Measurements from ENCODE around the gene ENGASE.
A peak's percentile ranks its signal among the peaks of the same experiment; 100 is the strongest.

Gene ENGASE

DNA sequence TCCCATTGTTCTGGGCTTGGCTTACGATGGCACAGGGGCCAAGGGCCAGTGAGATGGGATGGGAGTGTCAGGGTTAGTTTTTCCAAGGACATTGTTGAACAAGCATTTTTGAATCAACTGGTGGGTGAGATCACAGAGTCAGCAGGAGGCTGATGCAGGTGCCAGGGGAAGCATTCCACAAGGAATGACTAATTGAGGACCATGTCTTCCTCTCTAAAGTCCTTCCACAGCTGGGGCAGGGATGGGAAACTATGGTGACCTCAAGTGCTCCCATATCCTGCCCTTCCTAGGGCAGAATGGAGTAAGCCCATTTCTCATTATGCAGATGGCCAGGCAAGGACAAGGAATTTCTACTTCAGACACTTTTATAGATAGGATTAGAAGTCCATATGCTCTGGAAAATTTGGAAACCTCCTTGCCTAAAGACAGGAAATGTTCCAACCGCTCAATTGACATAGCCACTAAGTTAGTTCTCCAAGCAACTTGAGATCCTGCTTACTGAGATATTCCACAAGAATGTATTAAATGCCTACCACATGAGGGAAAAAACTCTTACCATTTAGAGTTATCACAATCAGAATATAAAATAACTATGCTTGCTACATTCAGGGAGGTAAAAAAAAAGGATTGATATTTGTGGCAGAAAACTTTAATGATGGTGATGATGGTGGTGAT lies 21.2 kb upstream of the ENGASE start:
- Mint-ChIP-seq H3K27me3 (peaks cover 23% of the 10 kb centered on the region), H3K4me1 (no peaks in the 10 kb centered on the region), H3K9me3 (peaks cover 9% of the 10 kb centered on the region), H3K36me3 (peaks cover 4% of the 10 kb centered on the region), H3K27ac (no peak overlapping the region), H3K4me3 (no peak overlapping the region)
- ATAC-seq (ENCODE audit: low read depth) (no peak), DNase-seq (ENCODE audit: low spot score in 2 of 2) (no peak)

DNA sequence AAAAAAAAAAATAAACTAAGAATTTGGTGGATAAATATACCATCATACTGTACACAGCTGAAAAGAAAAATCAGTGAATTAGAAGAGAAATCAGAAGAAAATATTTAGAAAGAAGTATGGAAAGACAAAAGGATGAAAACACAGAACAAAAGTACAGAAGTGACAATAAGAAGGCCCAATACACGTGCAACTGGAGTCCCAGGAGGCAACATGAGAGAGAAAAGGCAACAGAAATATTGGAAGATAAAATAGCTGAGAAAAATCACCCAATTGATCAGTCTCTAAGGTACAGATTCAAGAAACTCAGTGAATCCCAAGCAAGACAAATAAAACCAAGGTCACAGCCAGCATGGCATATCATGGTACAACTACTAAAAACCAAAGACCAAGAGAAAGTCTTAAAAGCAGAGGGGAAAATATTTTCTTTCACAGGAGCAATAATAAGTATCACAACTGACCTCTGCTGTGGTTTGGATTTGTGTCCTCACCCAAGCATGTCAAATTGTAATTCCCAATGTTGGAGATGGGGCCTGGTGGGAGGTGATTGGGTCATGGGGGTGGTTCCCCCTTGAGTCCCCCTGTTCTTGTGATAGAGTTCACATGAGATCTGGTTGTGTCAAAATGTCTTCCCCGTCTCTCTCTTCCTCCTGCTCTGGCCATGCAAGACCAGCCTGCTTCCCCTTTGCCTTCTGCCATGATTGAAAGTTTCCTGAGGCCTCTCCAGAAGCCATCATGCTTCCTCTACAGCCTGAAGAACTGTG lies 20.2 kb upstream of the ENGASE start:
- no peak overlapping the region for H3K27ac Mint-ChIP-seq
- H3K4me1 Mint-ChIP-seq: no peaks in the 10 kb centered on the region
- no peak for ATAC-seq (ENCODE audit: low read depth)
- H3K9me3 Mint-ChIP-seq: peaks cover 9% of the 10 kb centered on the region
- no peak for DNase-seq (ENCODE audit: low spot score in 2 of 2)
- peaks cover 23% of the 10 kb centered on the region for H3K27me3 Mint-ChIP-seq
- no peak overlapping the region for H3K4me3 Mint-ChIP-seq
- peaks cover 4% of the 10 kb centered on the region for H3K36me3 Mint-ChIP-seq

DNA sequence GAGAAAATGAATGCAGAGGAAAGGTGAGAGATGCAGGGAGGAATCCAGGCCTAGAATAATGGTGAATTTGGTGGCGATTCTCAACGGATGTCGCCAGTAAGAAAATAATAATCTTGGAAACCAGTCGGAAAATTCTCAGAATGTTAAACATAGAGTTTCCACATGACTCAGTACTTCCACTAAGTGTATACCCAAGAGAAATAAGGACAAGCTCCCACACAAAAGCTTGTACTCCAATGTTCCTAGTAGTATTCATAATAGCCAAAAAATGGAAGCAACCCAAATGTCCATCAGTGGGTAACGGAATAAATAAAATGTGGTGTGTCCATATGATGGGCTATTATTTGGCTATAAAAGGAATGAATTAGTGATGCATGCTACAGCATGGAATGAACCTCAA lies 19.4 kb upstream of the ENGASE start:
- Mint-ChIP-seq H3K27ac (no peak overlapping the region), H3K4me3 (no peak overlapping the region), H3K9me3 (peaks cover 9% of the 10 kb centered on the region), H3K27me3 (peaks cover 21% of the 10 kb centered on the region), H3K36me3 (peaks cover 4% of the 10 kb centered on the region), H3K4me1 (no peaks in the 10 kb centered on the region)
- no peak for ATAC-seq (ENCODE audit: low read depth)
- DNase-seq (ENCODE audit: low spot score in 2 of 2): no peak

DNA sequence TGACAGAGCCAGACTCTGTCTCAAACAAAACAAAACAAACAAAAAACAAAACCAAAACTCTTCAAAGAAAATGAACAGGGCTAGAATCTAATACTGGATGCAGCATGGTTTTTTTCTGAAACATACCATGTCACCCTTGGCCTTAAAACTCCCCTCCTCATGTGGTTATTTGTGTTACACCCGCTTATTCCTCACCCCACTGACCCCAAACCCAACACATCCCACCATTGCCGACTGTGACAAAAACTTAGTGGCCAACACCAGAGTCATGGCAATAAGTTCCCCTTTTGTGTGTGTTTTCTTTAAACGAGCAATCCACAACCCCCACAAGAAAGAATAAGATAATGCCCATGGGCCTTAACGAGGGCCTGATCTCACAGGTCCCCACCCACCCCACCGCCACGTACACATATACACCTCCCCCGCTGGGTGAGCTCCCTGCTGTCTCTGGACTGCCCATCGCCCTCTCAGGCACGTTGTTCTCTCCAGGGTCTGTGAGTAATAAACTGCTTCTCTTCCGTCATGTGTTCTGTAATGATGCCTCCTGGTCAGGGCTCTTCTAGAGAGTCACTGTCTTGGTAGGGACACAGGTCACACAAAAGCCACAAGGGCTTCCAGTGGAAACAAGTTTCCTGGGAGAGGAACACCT lies 16.8 kb upstream of the ENGASE start:
- DNase-seq (ENCODE audit: low spot score in 2 of 2) (no peak), ATAC-seq (ENCODE audit: low read depth) (no peak)
- Mint-ChIP-seq H3K27me3 (peaks cover 13% of the 10 kb centered on the region), H3K4me3 (no peak overlapping the region), H3K4me1 (no peaks in the 10 kb centered on the region), H3K27ac (no peak overlapping the region), H3K36me3 (peaks cover 4% of the 10 kb centered on the region), H3K9me3 (peaks cover 9% of the 10 kb centered on the region)

DNA sequence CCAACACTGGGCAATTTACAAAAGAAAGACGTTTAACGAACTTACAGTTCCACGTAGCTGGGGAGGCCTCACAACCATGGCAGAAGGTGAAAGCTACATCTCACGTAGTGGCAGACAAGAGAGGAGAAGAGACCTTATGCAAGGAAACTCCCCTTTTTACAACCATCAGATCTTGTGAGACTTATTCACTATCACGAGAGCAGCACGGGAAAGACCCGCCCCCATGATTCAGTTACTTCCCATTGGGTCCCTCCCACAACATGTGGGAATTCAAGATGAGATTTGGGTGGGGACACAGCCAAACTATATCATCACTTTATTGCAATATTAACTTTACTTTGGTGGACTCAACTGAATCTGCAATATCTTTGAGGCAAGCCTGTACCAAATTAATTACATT lies 11.9 kb upstream of the ENGASE start:
- peaks cover 4% of the 10 kb centered on the region for H3K9me3 Mint-ChIP-seq
- peaks cover 2% of the 10 kb centered on the region for H3K4me1 Mint-ChIP-seq

DNA sequence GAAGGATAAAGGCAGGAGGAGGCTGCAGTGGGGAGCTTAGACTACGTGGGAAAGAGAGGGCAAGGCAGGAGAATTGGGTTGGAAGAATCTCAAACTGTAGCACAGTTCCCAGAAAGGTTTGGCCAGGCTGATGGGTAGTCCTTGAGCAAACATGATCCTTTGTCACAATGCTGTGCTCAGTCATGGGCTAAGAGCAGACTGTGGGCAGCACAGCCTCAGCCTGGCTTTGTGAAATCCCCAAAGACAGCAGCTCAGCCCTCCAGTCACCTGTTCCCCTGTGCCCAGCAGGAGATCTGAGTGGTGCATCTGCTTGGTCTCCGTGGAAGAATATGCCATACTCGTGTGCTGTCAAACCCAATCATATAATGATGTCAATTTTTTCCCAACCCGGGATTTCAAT lies 10.6 kb upstream of the ENGASE start:
- Mint-ChIP-seq H3K36me3 (no peaks in the 10 kb centered on the region), H3K27me3 (peaks cover 3% of the 10 kb centered on the region), H3K4me1 (peaks cover 2% of the 10 kb centered on the region), H3K4me3 (no peak overlapping the region), H3K27ac (no peak overlapping the region), H3K9me3 (no peaks in the 10 kb centered on the region)
- no peak for DNase-seq (ENCODE audit: low spot score in 2 of 2)
- ATAC-seq (ENCODE audit: low read depth): no peak

More for the DNA sequence above, 11.9 kb upstream of the ENGASE start:
- Mint-ChIP-seq H3K27ac (no peak overlapping the region), H3K36me3 (peaks cover 2% of the 10 kb centered on the region), H3K27me3 (peaks cover 9% of the 10 kb centered on the region), H3K4me3 (no peak overlapping the region)
- DNase-seq (ENCODE audit: low spot score in 2 of 2): no peak
- ATAC-seq (ENCODE audit: low read depth): no peak

DNA sequence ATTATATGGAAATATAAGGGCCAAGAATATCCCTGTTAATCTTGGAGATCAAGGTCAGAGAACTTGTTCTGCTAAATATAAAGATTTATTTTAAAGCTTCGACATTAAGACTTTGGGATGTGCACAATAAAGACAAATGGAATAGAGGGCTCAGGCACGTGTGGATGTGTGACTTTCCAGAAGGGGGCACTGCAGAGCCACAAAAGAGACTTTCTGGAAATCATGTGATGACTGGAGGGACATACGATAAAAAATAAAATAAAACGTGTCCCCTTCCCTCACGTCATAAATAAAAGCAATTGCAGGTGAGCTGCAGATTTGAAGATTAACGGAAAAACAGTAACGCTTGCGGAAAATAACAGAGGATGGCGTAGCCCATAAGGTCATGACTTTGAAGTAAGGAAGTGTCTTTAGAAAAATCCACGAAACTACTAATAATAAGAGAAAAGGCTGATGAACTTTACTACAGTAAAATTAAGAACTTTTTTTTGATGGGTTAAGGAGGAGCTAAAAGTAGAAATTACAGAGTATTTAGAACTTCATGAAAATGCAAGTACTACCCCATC lies 9.4 kb upstream of the ENGASE start:
- H3K27ac Mint-ChIP-seq: no peak overlapping the region
- peaks cover 2% of the 10 kb centered on the region for H3K27me3 Mint-ChIP-seq

DNA sequence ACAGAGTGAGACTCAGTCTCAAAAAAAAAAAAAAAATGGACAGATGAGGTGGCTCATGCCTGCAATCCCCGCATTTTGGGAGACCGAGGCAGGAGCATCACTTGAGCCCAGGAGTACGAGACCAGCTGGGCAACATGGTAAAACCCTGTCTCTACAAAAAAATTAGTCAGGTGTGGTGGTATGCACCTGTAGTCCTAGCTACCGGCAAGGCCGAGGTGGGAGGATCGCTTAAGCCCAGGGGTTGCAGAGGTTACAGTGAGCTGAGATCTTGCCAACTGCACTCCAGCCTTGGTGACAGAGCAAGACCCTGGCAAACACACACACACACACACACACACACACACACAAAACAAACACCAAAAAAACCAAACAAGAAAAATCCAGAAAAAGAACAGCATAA lies 7.7 kb upstream of the ENGASE start:
- Mint-ChIP-seq H3K36me3 (no peaks in the 10 kb centered on the region), H3K27me3 (peaks cover 4% of the 10 kb centered on the region), H3K9me3 (no peaks in the 10 kb centered on the region), H3K4me3 (no peak overlapping the region), H3K4me1 (peaks cover 2% of the 10 kb centered on the region), H3K27ac (no peak overlapping the region)
- ATAC-seq (ENCODE audit: low read depth): no peak
- no peak for DNase-seq (ENCODE audit: low spot score in 2 of 2)

More for the DNA sequence above, 9.4 kb upstream of the ENGASE start:
- Mint-ChIP-seq H3K36me3 (no peaks in the 10 kb centered on the region), H3K9me3 (no peaks in the 10 kb centered on the region), H3K4me1 (peaks cover 2% of the 10 kb centered on the region), H3K4me3 (no peak overlapping the region)
- DNase-seq (ENCODE audit: low spot score in 2 of 2): no peak
- ATAC-seq (ENCODE audit: low read depth): peak; percentile 55

DNA sequence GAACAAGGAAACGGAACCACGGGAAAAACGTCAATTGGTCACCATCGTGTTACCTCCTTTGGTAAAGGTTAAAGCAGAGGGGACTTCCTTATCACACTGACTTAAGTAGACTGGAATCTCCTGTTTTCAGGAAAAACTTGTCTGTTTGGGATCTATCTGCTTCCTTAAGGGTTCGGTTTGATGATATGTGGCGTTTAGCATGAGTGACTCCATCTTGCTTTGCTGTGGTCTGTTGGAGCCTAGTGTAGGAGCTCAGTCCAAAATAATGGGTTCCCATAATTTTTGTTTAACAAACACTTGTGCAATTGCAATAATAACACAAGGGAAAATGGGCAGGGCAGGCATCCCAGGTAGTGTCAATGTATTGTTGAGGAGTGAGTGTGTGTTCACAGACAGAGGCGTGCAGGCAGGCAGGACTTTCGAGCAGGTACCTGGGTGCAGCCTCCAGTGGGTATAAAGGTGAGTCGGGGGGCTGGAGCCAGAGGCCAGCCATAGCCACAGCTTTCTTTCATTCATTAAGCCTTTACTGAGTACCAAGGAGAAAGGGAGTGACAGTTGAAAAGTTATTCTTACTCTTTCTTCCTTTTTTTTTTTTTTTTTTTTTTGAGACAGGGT lies 4.3 kb upstream of the ENGASE start:
- Mint-ChIP-seq H3K27me3 (peaks cover 4% of the 10 kb centered on the region), H3K27ac (no peak overlapping the region), H3K4me3 (no peak overlapping the region), H3K9me3 (no peaks in the 10 kb centered on the region), H3K4me1 (peaks cover 2% of the 10 kb centered on the region), H3K36me3 (no peaks in the 10 kb centered on the region)
- ATAC-seq (ENCODE audit: low read depth) (no peak), DNase-seq (ENCODE audit: low spot score in 2 of 2) (no peak)

DNA sequence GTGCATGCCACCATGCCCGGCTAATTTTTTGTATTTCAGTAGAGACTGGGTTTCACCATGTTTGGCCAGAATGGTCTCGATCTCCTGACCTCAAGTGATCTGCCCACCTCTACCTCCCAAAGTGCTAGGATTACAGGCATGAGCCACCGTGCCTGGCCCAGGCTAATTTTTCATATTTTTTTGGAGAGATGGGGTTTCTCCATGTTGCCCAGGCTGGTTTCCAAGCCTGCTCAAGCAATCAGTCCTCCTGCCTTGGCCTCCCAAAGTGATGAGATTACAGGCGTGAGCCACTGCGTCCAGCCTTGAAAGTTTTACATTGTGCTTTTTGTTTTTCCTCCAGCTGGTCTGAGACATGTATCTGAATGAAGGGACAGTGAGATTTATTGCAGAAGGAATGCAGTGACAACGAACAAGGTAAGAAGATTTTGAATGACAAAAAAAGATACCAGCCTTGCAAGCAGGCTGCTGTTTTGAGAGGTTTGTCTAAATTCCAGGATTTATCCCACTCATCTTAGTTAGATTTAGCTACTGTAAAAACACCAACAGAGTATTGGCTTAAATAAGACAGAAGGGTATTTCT lies 3.4 kb upstream of the ENGASE start:
- no peak overlapping the region for H3K4me3 Mint-ChIP-seq
- peaks cover 4% of the 10 kb centered on the region for H3K27me3 Mint-ChIP-seq
- DNase-seq (ENCODE audit: low spot score in 2 of 2) (no peak), ATAC-seq (ENCODE audit: low read depth) (no peak)
- peaks cover 10% of the 10 kb centered on the region for H3K4me1 Mint-ChIP-seq
- no peaks in the 10 kb centered on the region for H3K36me3 Mint-ChIP-seq
- no peaks in the 10 kb centered on the region for H3K9me3 Mint-ChIP-seq
- H3K27ac Mint-ChIP-seq: no peak overlapping the region

DNA sequence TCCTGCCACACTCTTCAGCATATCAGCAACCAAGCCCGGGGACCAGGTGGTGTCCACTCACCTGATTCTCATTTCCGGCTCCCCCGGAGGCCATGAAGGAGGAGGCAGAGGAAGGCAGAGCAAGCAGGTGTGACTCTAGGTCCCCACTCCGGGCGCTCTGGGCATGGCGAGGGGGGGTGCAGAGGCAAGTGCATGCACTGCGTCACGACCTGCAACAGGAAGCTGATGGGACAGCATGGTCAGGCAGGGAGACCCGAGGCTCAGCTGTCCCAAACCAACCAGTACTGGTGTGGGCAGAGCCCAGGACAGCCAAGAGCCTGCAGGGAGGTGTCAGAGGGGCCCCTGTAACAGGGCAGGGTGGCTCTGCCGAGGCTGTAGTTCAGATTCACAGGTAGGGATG lies 2.1 kb upstream of the ENGASE start:
- peaks cover 4% of the 10 kb centered on the region for H3K27me3 Mint-ChIP-seq
- H3K9me3 Mint-ChIP-seq: no peaks in the 10 kb centered on the region
- H3K4me3 Mint-ChIP-seq: no peak overlapping the region
- peaks cover 10% of the 10 kb centered on the region for H3K4me1 Mint-ChIP-seq
- no peak for DNase-seq (ENCODE audit: low spot score in 2 of 2)
- ATAC-seq (ENCODE audit: low read depth): no peak
- no peaks in the 10 kb centered on the region for H3K36me3 Mint-ChIP-seq
- H3K27ac Mint-ChIP-seq: no peak overlapping the region

DNA sequence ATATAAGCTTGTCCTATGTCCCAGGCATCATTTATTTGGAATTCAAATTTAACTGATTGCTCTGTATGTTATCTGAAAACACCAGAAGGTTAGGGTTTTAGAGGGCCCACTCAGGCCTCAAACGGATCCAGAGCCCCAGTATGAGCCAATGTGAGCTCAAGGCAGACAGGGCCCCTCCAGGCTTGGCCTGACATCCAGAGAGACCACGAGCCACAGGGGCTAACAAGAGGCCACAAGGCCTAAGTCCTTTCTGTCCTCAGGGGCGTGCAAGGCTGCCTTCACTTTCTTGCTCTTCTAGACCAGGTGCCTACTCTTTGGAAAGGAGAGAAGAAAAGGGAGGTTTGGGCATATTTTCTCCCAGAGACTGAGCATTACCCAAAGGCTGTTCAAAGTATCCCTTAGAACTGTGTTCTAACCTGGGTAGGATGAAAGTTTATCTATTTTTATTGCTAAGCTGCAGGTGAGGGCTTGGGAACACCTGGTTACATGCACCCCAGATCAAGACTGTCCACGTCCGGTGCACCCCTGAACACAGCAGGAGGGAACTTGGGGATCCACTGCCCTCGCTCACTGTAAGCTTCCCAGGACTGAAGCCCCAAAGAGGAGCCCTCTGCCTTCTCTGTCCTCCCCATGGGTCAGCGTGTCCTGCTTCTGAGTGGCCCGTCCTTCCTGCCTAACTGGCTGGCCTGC lies 1.5 kb upstream of the ENGASE start:
- no peak overlapping the region for H3K27ac Mint-ChIP-seq
- H3K4me3 Mint-ChIP-seq: no peak overlapping the region
- ATAC-seq (ENCODE audit: low read depth): no peak
- H3K27me3 Mint-ChIP-seq: peaks cover 4% of the 10 kb centered on the region
- H3K4me1 Mint-ChIP-seq: peaks cover 10% of the 10 kb centered on the region
- H3K9me3 Mint-ChIP-seq: no peaks in the 10 kb centered on the region
- DNase-seq (ENCODE audit: low spot score in 2 of 2): no peak
- no peaks in the 10 kb centered on the region for H3K36me3 Mint-ChIP-seq

DNA sequence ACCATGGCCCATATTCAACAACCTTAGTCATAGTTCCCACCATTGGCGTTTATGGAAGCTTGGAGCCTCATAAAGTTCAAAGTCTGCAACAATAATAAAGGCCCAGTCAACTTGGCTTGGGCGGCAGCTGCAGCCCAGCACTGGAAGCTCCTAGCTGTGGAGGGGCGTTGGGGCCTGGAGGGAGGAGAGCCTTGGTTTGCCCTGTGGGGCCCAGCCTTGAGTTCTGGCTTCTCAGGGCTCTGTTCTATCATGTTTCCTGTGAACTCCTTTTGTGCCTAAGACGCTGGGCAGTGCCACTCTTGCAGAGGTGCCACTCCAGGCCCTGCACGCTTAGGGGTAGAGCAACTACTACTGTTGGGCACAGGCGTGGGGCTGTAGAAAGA lies 927 bp upstream of the ENGASE start:
- H3K4me3 Mint-ChIP-seq: no peak overlapping the region

More for the DNA sequence above, 927 bp upstream of the ENGASE start:
- no peak overlapping the region for H3K27ac Mint-ChIP-seq
- ATAC-seq (ENCODE audit: low read depth) (no peak), DNase-seq (ENCODE audit: low spot score in 2 of 2) (no peak)
- peaks cover 2% of the 10 kb centered on the region for H3K36me3 Mint-ChIP-seq
- peaks cover 4% of the 10 kb centered on the region for H3K27me3 Mint-ChIP-seq
- no peaks in the 10 kb centered on the region for H3K9me3 Mint-ChIP-seq
- H3K4me1 Mint-ChIP-seq: peaks cover 10% of the 10 kb centered on the region
